T follicular helper cell (primary cell): Measurements from ENCODE around the gene MAGI1.
"Not testable (repeated sequence)": the region's sequence is repeated elsewhere in the genome, so short reads cannot be mapped to it uniquely, and the experiment has no call there.

Experiments
- DNase-seq: peaks from one replicate; pipeline ENCODE4 v3.0.0-alpha.2; 2020; ENCODE audit warnings: low read depth

The MAGI1 gene

DNA sequence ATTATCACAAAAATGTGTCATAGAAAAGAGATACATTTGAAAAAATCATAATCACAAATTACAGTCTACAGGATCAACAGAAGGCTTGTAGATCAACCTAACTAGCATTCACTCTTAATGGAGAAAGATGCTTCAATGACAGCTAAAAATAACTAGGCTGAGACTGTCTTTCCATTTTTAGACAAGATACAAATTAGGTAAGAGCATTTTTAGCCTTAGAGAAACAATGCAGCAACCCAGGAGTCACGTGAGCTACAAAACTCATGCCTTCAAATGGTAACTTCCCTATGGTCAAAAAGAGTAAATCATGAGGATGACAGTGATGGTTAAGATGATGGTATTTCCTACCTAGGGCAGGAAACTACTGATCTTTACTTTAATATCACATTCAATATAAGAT is 415.4 kb downstream of the MAGI1 start:
- DNase-seq = no peak

- no peak for DNase-seq
These were observed 418.8 kb downstream of the MAGI1 start for GRCh38 chr3:65619888-65620287.

GRCh38 chr3:65619451-65619881 is 419.3 kb downstream of the MAGI1 start:
- no peak for DNase-seq

GRCh38 chr3:65618599-65618998 is 420.1 kb downstream of the MAGI1 start:
- no peak for DNase-seq

DNA sequence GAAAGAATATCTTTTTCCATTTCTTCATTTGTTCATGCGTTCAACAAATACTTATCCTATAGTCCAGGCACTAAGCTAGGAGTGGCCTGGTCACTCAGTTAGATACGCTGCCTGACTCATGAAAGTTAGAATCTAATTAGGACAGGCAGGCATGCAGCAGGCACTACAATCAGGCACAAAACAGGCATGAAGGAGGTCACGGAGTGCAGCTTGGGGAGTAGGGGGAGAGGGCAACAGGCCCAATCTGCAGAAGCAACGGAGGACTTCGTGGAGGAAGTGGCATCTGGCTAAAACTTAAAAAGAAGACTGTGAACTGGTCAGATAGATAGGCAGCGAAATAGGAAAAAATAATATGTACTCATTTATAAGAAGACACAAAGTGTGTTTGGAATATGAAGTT is 420.9 kb downstream of the MAGI1 start:
- DNase-seq = no peak

DNA sequence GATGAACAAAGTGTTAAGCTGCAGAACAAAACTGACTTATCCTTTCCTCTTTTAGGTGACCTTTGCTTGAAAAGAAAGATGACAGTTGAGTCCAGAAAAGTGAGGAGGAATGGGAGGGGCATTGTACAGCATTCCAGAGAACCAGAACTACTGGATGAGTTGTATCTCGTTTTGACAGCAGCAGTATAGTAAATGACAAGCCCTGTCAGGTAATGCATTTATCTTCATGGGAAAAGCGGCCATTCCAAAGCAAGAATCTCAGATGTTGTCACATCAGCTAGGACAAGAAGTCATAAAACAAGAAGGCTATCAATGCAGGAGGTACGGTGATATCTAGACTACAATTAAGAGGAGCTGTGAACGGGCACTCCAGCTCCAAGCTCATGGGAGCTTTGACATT is 421.5 kb downstream of the MAGI1 start:
- DNase-seq = no peak

DNA sequence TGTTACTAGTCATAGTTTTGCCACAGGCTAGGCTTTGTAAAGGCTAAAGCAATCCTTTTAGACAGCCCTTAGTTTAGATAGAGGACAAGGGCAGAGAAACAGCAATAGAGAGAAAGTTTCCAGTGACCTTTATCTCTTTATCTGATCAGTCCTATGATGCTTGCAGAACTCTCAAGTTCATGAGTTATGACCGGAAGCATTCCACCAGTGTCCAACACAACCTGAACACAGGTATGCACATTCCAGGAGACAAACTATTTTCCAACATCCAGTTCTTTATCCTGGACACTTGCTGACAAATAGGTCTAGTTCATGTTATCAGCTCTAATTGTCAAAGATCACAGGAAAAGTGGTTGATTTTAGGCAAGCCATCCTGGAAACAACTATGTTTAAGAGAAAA is 422.2 kb downstream of the MAGI1 start:
- no peak for DNase-seq

GRCh38 chr3:65615329-65615728 is 423.4 kb downstream of the MAGI1 start:
- no peak for DNase-seq

DNA sequence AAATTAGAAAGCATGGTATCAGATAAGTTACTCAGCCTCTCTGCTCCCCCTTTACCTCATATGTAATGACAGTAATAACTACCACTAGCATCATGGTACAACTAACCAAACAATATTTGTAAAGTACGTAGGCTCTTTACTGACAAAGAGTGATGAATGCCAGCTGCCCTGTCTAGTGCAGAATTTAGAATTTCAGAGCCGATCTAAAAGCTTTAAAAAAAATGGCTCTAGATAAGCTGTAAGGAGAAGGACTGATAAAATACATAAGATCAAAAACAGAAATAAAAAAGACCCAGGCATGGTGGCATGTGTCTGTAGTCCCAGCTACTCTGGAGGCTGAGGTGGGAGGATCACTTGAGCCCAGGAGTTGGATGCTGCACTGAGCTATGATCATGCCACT is 424.1 kb downstream of the MAGI1 start:
- DNase-seq = no peak

GRCh38 chr3:65607965-65608460 is 430.7 kb downstream of the MAGI1 start:
- not testable (repeated sequence) for DNase-seq

- no peak for DNase-seq
These were observed 431.6 kb downstream of the MAGI1 start for GRCh38 chr3:65607101-65607500.

DNA sequence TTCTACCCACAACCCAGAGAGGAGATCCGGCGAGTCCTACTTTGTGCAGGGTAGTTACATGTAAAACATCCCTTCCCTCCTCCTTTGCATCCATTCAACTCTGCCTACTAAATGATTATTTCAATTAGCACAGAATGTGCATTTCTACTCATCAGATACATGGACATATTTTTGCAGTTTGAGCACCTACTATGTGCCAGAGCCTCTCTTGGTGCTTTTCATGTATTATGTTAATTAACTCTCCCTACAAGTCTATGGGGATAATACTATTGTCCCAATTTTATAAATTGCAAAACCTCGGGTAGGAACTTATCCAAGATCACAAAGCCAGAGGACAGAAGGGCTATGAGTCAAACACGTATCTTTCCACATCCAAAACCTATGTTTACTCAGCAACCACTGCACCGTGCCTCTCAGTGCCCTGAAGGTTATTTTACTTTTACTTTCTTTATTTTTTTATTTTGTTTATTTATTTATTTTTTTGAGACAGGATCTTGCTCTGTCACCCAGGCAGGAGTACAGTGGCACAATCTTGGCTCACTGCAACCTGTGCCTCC is 432.8 kb downstream of the MAGI1 start:
- DNase-seq = no peak

GRCh38 chr3:65604863-65605526 is 433.7 kb downstream of the MAGI1 start:
- no peak for DNase-seq

DNA sequence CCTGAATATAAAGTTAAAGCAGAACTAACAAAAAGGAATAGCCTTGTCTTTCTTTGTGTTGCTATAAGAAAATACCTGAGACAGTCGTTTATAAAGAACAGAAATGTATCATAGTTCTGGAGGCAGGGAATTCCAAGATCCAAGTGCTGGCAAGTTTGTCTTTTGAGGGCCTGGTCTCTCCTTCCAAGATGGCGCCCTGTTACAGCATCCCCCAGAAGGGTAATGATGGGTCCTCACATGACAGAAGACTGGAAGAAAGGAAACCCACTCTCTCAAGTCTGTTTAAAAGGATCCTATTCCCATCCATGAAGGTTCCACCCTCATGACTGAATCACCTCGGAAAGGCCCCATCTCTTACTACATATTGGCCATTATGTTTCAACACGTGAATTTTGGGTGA is 435.1 kb downstream of the MAGI1 start:
- no peak for DNase-seq

GRCh38 chr3:65600888-65601287 is 437.8 kb downstream of the MAGI1 start:
- no peak for DNase-seq

GRCh38 chr3:65597952-65598413 is 440.7 kb downstream of the MAGI1 start:
- no peak for DNase-seq

DNA sequence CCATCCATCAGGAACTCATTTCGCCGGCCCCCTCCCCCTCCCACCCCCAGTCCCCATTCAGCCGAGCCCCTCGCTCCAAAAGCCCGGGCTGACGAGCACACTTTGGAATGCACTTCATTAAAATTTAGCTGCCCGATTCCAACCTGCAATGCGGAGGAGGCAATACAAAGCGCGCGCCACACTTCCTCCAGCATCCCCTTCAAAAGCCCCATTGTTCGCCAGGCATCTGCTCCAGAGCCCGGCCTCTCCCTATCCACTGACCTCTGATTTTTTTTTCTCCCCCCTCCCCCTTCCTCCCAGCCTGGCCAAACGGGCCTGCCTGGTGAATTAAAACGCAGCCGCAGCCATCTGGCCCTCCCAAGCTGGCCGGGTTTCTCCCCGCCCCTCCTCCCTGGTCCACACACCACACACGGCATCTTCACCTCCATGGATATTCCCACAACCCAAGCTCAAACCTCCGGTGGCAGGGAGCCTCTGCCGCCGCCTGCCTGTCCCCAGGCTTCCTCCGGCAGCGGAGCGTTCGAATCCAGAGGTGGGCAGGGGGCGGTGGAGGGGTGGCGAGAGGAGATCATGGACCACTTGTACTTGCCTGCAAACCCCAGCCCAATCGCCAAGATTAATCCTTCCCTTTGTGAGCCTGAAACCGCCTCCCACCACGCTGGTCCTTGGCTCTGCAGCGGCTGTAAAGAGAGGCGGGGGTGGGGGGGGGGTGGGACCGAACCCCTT is 441.3 kb downstream of the MAGI1 start:
- DNase-seq = no peak

DNA sequence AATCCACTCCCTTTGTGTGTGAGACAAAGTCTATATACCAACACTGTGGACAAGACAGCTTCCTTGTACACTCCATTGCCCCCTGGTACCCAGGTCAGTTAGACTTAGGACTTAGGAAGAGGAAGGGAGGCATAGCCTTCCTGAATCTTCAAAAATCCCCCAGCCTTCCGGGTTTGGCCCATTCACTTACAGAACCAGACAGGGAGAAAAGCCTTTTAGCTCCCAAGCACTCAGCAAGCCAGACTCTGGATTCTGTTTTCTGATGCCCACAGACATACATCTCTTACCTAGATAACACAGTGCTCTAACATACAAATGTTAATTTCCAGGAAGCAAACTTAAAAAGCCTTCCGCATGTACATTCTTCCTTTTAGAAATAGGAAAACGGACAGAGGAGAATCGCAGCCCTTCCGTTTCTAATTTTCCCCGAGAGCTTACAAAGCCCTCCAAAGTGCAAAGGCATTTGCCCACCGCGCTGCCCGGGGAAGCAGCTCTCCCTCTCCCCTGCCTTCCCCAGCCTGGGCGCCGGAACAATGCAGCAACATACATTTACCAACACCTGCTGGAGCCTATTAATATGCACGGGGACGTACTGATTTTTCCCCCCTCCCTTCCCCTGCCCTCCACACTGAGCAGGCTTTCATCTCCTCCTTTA is 442.0 kb downstream of the MAGI1 start:
- no peak for DNase-seq

GRCh38 chr3:65596029-65596300 is 442.8 kb downstream of the MAGI1 start:
- DNase-seq = no peak

DNA sequence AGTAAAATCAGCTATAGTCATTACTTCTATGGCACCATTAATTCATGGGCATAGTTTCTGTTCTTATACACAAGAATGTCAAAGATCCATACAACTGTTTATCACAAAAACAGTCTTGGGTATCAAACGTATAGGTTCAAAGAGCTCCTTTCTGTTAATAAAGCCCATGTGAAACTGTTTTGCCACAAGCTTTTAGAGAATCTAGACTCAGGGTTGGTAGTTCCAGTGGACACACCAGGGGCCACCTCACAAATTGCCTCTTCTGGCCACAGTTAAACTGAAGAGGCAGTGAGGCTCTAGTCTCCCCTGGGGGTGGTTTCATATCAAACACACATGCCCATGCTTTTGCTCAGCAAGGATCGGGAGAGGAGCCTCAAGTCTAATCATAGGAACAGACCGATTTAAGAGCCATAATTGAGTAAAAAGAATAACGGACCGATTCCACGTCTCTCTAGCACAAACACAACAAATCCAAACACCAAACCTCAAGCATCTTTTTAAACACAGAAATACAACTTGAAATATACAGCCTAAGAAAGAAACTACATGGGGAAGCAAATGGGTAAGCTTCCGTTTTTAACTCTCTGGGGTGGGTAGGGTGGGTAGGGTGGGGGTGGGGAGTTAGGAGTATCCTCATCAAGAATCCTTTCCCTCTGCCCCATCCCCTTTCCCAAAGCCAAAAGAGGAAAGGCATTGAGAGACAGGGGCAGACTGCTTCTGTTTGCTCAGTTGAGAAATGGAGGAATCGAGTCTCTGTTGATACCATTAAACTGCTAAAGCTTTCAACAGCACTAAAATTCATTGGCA is 443.3 kb downstream of the MAGI1 start:
- DNase-seq = no peak

- DNase-seq = no peak
These were observed 444.7 kb downstream of the MAGI1 start for GRCh38 chr3:65593780-65594752.
